GM10266 (cell line): ENCODE measurements around the gene ELL.

Source experiments
- DNase-seq: peaks from one replicate; pipeline ENCODE4 v3.0.0; 2012; ENCODE audit errors: extremely low spot score
- CTCF ChIP-seq: IDR thresholded peaks from 2 replicates; pipeline ENCODE4 v1.5.1; 2012; ENCODE audit warnings: mild to moderate bottlenecking, low read depth; ENCODE audit not compliant: control insufficient read depth, insufficient read depth; ENCODE audit errors: missing control alignments

The ELL gene

GRCh38 chr19:18450931-18451836, 70.7 kb downstream of the ELL start:
- TF ChIP-seq CTCF = peak; percentile 99
- DNase-seq = peak; percentile 90

GRCh38 chr19:18450021-18450930, 71.6 kb downstream of the ELL start:
- no peak for TF ChIP-seq CTCF
- no peak for DNase-seq

- no peak for TF ChIP-seq CTCF
- no peak for DNase-seq
These were observed 72.3 kb downstream of the ELL start for GRCh38 chr19:18449552-18449951.

GRCh38 chr19:18446811-18447359, 75.0 kb downstream of the ELL start:
- no peak for TF ChIP-seq CTCF
- DNase-seq = no peak

GRCh38 chr19:18446145-18446810, 75.6 kb downstream of the ELL start:
- TF ChIP-seq CTCF = no peak

GRCh38 chr19:18445262-18445948, 76.5 kb downstream of the ELL start:
- no peak for TF ChIP-seq CTCF
- no peak for DNase-seq

More at GRCh38 chr19:18446145-18446810, 75.6 kb downstream of the ELL start:
- no peak for DNase-seq
